Measurements from ENCODE around the gene MYCT1.
"Not testable (repeated sequence)": the region's sequence is repeated elsewhere in the genome, so short reads cannot be mapped to it uniquely, and the experiment has no call there.

MYCT1 gene

DNA sequence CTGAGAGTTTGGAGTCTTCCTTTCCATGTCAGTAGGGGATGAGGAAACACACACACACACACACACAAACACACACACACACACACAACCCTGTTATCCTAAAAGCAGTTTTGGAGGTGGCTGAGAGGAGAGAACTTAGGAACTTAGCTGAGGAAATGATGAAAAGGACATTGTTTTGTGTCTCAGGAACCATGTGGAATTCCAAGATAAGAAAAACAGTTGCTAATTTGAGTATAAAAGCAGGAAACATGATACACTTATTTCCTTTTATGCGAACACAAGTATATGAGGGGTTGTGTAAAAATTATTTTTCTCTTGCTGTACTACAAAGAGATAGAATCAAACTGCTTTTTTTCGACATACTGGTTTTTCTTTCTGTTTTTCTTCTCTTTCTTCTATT lies at the start of gene MYCT1:
Gene MYCT1 (plus strand): TSS at position 264 of the 400 bp plus-strand sequence. CDS start 6 bp downstream, at position 270.
- DNase-seq, result no peak

GRCh38 chr6:152648105-152648504 lies 49.6 kb upstream of the MYCT1 start:
- no peak for DNase-seq

DNA sequence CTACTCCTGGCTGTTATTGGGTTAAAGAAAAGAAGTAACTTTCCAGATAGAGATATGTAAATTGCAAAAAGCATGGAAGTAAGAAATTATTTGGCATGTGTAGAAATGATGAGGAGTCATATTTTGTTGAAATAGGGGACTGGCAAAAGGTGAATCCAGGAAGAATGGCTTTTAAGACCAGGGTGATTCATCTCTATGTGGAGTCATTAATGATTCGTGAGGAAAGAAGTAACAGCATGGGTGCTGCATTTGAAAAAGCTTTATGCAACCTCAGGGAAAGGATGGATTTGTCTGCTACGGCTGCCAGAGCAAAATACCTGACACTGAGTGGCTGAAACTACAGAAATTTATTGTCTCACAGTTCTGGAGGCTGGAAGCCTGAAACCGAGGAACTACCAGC lies 45.7 kb upstream of the MYCT1 start:
- no peak for DNase-seq

DNA sequence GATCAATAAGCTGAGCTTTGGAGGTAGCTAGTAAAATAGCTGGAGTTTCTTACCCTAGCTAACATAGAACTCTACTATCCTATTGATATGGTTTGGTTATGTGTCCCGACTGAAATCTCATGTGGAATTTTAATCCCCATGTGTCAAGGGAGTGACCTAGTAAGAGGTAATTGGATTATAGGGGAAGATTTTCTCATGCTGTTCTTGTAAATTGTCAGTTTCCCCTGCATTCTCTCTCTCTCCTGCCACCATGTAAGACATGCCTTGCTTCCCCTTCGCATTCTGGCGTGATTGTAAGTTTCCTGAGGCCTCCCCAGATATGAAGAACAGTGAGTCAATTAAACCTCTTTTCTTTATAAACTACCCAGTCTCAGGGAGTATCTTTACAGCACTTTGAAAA lies 35.9 kb upstream of the MYCT1 start:
- DNase-seq, result no peak

GRCh38 chr6:152669895-152670294 lies 27.8 kb upstream of the MYCT1 start:
- DNase-seq, result no peak

DNA sequence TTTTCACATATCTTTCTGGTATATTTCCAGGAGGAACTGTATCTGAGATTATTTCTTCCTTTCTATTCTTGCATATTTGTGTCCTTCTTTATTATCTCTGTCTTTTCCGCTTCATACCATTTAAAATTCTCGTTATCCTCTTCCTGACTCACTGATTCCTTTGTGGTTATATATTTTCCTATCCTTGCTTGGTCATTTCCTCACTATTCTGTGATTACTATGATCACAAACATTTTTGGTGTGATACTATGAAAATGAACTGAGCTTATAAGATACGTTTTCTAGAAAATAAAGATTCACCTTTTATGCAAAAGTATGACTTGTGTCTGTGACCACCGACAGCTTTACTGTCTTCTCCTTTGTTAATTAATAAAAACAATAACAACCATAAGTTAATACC lies 26.5 kb upstream of the MYCT1 start:
- no peak for DNase-seq

GRCh38 chr6:152673236-152673635 lies 24.5 kb upstream of the MYCT1 start:
- no peak for DNase-seq

- DNase-seq, result no peak
Measured at GRCh38 chr6:152680151-152680550, 17.5 kb upstream of the MYCT1 start.

DNA sequence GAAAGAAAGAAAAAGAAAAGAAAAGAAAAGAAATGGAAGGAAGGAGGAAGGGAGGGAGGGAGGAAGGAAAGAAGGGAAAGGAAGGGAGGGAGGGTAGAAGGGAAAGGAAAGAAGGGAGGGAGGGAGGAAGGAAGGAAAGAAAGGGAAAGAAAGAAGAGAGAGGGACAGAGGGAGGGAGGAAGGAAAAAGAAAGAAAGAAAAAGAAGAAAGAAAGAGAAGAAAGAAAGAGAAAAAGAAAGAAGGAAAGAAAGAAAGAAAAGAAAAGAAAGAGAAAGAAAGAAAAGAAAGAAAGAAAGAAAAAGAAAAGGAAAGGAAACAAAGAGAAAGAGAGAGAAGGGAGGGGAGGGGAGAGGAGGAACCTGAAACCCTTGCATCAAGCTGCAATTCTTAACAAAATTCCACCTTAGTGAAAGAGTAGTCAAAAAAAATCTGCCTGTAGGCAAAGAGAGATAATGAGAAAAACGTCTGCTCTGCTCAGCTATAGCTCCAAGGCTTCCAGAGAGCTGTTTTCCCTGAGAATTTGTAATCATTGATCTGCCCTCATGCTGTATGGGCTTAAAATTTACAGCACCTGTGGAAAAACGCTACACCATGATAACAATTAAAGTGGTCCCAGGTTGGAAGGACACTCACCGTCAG lies 16.7 kb upstream of the MYCT1 start:
- no peak for DNase-seq

DNA sequence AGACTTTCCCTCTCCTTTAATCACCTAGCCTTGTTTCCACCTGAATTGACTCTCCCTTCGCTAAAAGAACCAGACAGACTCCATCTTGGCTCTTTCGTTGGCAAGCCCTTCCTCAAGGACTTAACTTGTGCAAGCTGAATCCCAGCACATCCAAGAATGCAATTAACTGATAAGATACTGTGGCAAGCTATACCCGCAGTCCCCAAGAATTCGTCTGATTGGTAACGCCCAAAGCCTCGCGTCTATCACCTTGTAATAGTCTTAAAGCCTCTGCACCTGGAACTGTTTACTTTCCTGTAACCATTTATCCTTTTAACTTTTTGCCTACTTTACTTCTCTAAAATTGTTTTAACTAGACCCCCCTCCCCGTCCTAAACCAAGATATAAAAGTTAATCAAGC lies 15.6 kb upstream of the MYCT1 start:
- no peak for DNase-seq

DNA sequence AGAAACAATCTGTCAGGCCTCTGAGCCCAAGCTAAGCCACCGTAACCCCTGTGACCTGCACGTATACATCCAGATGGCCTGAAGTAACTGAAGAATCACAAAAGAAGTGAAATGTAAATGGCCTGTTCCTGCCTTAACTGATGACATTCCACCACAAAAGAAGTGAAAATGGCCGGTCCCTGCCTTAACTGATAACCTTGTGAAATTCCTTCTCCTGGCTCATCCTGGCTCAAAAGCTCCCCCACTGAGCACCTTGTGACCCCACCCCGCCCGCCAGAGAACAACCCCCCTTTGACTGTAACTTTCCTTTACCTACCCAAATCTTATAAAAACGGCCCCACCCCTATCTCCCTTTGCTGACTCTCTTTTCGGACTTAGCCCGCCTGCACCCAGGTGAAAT lies 14.8 kb upstream of the MYCT1 start:
- not testable (repeated sequence) for DNase-seq

DNA sequence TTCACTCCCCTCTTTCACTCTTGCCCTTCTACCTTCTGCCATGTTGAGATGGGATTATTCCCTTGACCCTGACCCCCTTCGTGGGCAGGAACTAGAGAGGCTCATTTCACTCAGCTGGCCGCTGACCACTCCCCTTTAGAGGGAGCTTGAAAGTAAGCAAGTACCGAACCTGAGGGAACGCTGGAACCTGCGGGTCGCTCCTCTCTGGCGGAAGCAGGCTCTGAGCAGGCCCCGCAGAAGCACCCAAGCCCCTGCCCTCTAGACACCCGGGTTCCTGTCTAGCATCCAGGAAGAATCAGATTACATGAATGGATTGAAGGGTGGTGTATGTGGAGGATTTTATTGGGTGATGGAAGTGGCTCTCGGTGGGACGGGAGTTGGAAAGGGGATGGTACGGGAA lies 11.9 kb upstream of the MYCT1 start:
- DNase-seq, result no peak

DNA sequence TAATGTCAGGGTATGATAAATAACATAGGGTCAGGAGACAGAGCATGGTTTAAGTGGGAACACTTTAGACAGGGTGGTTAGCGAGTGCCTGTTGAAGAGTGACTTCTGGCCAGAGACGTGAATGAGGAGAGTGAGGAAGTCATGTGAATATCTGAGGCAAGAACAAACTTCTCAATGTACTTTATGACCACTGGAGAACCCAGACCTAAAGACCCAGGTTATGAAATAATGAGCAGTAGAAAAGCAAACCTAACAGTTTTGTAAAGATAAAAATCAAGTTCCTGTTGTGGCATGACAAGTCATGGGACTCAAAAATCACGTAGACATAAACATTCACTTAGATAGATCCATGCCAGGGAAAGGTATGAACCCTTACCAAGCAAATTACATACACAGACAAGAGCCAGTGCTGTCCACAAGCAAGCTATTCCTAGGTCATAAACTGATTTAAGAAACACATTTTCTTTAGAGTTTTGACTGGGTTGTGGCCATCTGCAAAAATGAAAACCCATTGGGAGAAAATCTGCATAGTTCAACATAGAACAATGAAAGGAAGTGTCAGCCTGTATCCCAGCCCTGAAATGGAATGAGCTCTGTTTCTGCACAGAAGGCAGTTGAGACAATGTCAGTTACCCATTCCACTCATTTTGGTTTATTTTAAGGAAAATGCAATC lies 2.2 kb upstream of the MYCT1 start:
- DNase-seq, result no peak

GRCh38 chr6:152696522-152696921 lies 1.2 kb upstream of the MYCT1 start:
- no peak for DNase-seq

GRCh38 chr6:152698692-152699091 lies 995 bp downstream of the MYCT1 start:
- no peak for DNase-seq

DNA sequence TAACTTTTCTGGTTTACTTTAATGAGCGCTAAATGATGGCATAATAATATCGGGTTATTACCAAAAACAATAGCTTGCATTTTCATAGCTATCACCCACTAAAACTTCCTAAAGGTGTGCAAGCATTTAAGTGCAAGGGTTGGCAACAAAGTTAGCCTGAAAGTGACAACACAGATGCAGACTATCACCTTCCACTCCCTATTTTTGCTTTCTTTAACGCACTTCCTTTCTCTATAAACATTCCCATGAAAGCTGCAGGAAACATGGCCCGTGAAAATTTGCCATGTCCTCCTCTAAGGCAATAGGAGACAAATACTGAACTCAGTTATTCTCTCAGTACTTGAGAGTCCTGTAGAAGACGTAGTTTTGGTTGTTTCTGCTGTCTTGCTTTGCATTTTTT lies 2.7 kb downstream of the MYCT1 start:
- no peak for DNase-seq

DNA sequence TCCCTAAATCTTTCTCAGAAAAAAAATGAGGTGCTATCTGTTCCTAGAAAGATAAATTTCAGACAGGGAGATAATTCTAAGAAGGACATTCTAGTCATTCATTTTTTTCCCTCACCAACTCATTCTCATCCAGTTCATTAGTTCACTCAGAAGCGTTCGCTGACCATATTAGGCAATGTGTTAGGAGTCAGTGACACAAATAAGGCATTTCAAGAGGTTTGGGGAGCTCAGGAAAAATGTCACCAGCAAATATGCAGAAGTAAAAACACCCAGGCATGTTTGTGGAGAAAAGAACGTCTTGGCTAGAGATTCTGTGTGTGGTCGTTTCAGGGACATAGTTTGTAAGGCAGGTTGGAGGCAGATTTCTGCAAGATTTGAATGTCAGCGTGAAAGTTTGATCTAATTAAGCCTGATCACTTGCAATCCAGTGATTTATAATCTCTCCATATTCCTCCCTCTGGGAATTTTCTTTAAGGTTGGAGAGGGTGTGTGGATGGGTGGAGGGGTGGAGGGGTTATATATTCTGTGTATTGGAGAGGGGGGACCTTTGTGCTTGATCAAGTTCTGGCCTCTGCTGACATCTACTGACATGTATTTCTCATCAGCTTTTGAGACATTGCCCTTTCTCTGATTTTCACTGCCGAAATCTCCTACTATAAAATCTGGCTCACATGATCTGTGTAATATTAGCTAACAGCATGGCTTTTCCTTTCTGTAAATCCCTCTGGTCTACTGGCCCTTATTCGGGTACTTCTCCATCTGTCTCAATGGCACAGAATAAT lies 3.6 kb downstream of the MYCT1 start:
- DNase-seq, result no peak

DNA sequence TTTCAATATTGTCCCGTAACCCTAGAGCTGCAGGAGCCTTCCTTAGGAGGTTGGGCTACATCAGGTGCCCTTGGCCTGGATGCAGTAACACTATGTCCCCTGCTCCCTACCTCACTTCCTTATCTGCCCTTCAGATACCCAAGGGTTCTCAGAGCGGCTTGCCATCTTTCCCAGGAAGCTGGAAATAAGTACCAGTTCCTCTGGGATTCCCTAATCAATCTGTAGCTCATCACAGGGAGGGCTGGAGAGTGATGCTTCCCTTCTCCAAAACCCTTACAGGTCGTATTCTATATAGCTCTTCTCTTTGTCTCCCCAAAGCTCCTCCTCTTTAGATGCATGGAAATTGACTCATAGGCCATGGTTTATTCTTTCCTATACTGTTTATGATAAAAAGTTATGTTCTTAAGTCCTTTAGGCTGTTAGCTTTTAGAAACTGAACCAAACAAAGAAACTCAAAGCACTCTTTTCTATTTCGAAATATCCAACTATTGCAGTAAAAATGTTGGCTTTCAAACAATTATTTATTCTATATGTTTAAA lies 4.2 kb downstream of the MYCT1 start:
- no peak for DNase-seq

GRCh38 chr6:152703750-152704149 lies 6.1 kb downstream of the MYCT1 start:
- DNase-seq, result not testable (repeated sequence)

GRCh38 chr6:152705327-152705726 lies 7.6 kb downstream of the MYCT1 start:
- DNase-seq, result no peak

DNA sequence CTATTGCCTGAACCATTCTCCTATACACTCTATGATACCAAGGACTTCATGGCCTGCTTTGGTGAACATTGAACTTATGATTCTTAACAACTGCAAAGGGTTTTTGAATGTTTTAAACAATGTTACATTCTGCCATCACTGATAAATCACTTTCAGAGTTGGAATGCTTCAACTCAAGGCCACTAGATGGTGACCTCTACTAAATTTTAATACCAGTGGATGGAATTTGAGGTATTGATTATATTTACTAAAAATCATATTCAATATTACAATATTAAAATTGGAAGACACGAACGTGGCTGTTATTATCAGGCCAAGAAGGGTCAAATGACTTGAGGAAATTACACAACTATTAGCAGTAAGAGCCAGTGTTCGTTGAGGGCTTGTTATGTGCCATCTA lies 18.6 kb downstream of the MYCT1 start:
- no peak for DNase-seq

- no peak for DNase-seq
Measured at GRCh38 chr6:152720974-152721373, 23.3 kb downstream of the MYCT1 start.

DNA sequence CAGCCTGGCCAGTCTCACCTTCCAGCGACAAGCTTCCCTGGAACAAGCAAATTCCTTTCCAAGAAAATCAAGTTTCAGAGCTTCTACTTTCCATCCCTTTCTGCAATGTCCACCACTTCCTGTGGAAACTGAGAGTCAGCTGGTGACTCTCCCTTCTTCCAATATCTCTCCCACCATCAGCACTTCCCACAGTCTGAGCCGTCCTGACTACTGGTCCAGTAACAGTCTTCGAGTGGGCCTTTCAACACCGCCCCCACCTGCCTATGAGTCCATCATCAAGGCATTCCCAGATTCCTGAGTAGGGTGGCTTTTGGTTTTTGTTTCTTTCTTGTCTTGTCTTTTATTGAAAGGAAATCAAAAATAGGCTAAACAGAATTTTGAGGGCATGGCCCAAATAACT lies 24.3 kb downstream of the MYCT1 start:
- DNase-seq, result no peak

- no peak for DNase-seq
Measured at GRCh38 chr6:152723398-152723797, 25.7 kb downstream of the MYCT1 start.
